Uterus (tissue), 4 donors: ENCODE results near the gene PKD2L2. TPM values are rescaled to one million over a fixed set of nuclear protein-coding genes. Genes with fewer than 3 reads are reported as not detected.

Source experiments
- DNase-seq, 2 donors: peaks; one replicate each; pipeline ENCODE4 v3.0.0-alpha.2; 2019 to 2020
- H3K27ac ChIP-seq, 2 donors: fragments of 200-600 bp; sonication (generic); 1 replicate in 1 of 2; 2 replicates in 1 of 2; pipeline ENCODE4 v1.5.1; 2016 to 2018
- H3K27me3 ChIP-seq, 2 donors: fragments of 200-600 bp; sonication (generic); one replicate each; pipeline ENCODE4 v1.5.1; 2018 to 2019; ENCODE audit warnings: control low read depth in 1 of 2
- H3K36me3 ChIP-seq, 2 donors: fragments of 200-600 bp; sonication (generic); one replicate each; pipeline ENCODE4 v1.5.1; 2019; ENCODE audit warnings: control low read depth in 1 of 2
- H3K4me1 ChIP-seq, 2 donors: fragments of 200-600 bp; sonication (generic); one replicate each; pipeline ENCODE4 v1.5.1; 2018 to 2019; ENCODE audit warnings: control low read depth in 1 of 2
- H3K4me3 ChIP-seq, 2 donors: fragments of 200-600 bp; sonication (generic); 1 replicate in 1 of 2; 2 replicates in 1 of 2; pipeline ENCODE4 v1.5.1; 2018 to 2019; ENCODE audit warnings: mild to moderate bottlenecking in 1 of 2
- H3K9me3 ChIP-seq, 2 donors: fragments of 200-600 bp; sonication (generic); one replicate each; pipeline ENCODE4 v1.5.1; 2019; ENCODE audit warnings: control low read depth in 1 of 2
- POLR2A ChIP-seq, 2 donors: fragments of 450-650 bp; IDR thresholded peaks; one replicate each; pipeline ENCODE4 v1.6.1; 2016; ENCODE audit warnings: antibody characterized with exemption in 2 of 2, mild to moderate bottlenecking in 1 of 2, moderate library complexity in 1 of 2
- intact Hi-C: fragments of 100-400 bp; cut with DNase I; formaldehyde crosslinking; loops from one replicate; pipeline ENCODE4 v1.15.1; 2023; ENCODE audit warnings: low total_unique reads
- total RNA-seq, 4 donors: library from RNA; depleted of rRNA in 3 of 4; stranded (reverse); fragments of >200 nt in 3 of 4; gene quantifications; one replicate each; pipeline versions ENCODE4 v1.1.0 to v1.2.4, GENCODE V29; 2014 to 2023
- TF ChIP-seq, protein P1 (sequence below), 4 experiments: fragments of 200-600 bp in 2 of 4; fragments of 450-650 bp in 2 of 4; sonication (generic) in 2 of 4; IDR thresholded peaks; one replicate each; pipeline ENCODE4 v1.5.1; 2016 to 2019; ENCODE audit warnings: antibody characterized with exemption in 4 of 4, mild to moderate bottlenecking in 2 of 4, moderate library complexity in 1 of 4
- donor health status: DM: yes; HTN: yes; CAD: no.

Gene PKD2L2
- total RNA-seq, 4 donors from 2014 or later = not detected

DNA sequence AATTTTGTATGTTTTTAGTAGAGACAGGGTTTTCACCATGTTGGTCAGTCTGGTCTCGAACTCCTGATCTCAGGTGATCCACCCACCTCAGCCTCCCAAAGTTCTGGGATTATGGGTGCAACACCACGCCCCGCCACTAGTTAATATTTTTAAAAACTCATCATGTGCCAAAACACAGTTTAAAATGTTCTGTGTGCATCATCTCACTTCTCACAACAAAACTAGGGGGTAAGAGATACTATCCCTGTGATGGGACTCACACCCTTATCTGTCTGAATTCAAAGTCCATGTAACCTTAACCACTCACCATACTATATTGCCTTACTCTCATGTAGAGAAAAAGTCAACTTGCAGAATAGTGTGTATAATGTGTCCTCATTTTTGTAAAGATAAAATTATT, 2.6 kb downstream of the PKD2L2 start:
- no peaks in the 10 kb centered on the region for H3K4me1 ChIP-seq

DNA sequence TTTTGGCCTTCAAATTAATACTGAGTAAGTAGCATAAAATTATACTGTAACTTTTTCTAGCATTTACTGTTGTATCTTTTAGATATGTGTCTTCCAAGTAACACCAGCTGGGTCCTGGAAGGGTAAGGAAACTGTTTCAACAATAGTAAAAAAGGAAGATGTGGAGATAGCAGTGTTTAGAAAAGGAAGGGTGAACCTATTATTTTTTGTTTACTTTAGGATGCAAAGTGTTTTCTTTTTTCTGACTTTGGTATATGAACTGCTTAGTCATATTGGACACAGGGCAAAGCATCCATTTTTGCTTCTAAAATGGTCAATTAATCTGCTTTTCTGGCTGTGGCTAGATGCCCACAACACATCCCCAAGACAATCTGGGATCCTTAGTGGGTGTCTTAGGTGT, 5.3 kb downstream of the PKD2L2 start:
- Histone ChIP-seq H3K27me3 (no peaks in the 10 kb centered on the region), H3K36me3 (no peaks in the 10 kb centered on the region), H3K27ac (no peak overlapping the region), H3K4me1 (no peaks in the 10 kb centered on the region), H3K9me3 (no peaks in the 10 kb centered on the region), H3K4me3 (no peak overlapping the region)
- no peak for DNase-seq
- TF ChIP-seq, protein P1, sequence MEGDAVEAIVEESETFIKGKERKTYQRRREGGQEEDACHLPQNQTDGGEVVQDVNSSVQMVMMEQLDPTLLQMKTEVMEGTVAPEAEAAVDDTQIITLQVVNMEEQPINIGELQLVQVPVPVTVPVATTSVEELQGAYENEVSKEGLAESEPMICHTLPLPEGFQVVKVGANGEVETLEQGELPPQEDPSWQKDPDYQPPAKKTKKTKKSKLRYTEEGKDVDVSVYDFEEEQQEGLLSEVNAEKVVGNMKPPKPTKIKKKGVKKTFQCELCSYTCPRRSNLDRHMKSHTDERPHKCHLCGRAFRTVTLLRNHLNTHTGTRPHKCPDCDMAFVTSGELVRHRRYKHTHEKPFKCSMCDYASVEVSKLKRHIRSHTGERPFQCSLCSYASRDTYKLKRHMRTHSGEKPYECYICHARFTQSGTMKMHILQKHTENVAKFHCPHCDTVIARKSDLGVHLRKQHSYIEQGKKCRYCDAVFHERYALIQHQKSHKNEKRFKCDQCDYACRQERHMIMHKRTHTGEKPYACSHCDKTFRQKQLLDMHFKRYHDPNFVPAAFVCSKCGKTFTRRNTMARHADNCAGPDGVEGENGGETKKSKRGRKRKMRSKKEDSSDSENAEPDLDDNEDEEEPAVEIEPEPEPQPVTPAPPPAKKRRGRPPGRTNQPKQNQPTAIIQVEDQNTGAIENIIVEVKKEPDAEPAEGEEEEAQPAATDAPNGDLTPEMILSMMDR (IDR thresholded peaks at IDR 0.05) = no peak
- no peak for TF ChIP-seq POLR2A (IDR thresholded peaks at IDR 0.05)
- intact Hi-C loops = no loop called here

More for the DNA sequence above, 2.6 kb downstream of the PKD2L2 start:
- Histone ChIP-seq H3K27ac (no peak overlapping the region), H3K4me3 (no peak overlapping the region), H3K27me3 (no peaks in the 10 kb centered on the region), H3K36me3 (no peaks in the 10 kb centered on the region), H3K9me3 (no peaks in the 10 kb centered on the region)
- no peak for DNase-seq
- TF ChIP-seq, protein P1 (IDR thresholded peaks at IDR 0.05) = no peak
- no peak for TF ChIP-seq POLR2A (IDR thresholded peaks at IDR 0.05)
- intact Hi-C loops = no loop called here

DNA sequence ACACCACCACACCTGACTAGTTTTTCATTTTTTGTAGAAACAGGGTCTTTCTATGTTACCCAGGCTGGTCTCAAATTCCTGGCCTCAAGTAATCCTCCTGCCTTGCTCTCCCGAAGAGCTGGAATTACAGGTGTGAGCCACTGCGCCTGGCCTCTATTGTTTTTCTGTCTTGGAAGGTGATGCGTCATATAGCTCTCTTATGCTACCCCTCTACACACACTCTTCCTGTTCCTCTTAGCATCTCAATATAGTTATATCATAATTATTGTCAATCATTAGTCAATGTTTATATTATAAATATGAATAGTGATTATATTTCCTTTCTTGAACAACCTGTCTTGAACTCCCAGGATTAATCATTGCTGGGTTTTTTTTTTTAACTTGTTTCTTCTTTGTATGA, 7.3 kb downstream of the PKD2L2 start:
- H3K4me1 ChIP-seq = no peaks in the 10 kb centered on the region
- H3K27me3 ChIP-seq = no peaks in the 10 kb centered on the region
- H3K9me3 ChIP-seq = no peaks in the 10 kb centered on the region
- no peak for DNase-seq
- intact Hi-C loops = no loop called here
- H3K27ac ChIP-seq = no peak overlapping the region
- no peaks in the 10 kb centered on the region for H3K36me3 ChIP-seq
- no peak overlapping the region for H3K4me3 ChIP-seq
- TF ChIP-seq, protein P1 (IDR thresholded peaks at IDR 0.05) = no peak
- no peak for TF ChIP-seq POLR2A (IDR thresholded peaks at IDR 0.05)

DNA sequence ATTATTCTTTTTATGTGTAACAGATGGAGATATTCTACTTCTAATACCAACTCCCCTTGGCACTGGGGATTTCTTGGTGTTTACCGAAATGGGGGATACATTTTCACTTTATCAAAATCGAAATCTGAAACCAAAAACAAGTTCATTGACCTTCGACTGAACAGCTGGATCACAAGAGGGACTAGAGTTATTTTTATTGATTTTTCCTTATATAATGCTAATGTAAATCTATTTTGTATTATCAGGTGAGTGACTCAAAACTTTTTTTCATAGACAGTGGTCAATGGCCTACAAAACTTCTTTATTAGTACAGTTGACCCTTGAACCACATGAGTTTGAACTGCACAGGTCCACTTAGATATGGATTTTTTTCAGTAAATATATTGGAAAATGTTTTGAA, 10.2 kb downstream of the PKD2L2 start:
- Histone ChIP-seq H3K27ac (no peak overlapping the region), H3K36me3 (no peaks in the 10 kb centered on the region), H3K4me1 (no peaks in the 10 kb centered on the region), H3K9me3 (no peaks in the 10 kb centered on the region), H3K4me3 (no peak overlapping the region), H3K27me3 (no peaks in the 10 kb centered on the region)
- DNase-seq = no peak
- TF ChIP-seq, protein P1 (IDR thresholded peaks at IDR 0.05) = no peak
- TF ChIP-seq POLR2A (IDR thresholded peaks at IDR 0.05) = no peak
- intact Hi-C loops = no loop called here

DNA sequence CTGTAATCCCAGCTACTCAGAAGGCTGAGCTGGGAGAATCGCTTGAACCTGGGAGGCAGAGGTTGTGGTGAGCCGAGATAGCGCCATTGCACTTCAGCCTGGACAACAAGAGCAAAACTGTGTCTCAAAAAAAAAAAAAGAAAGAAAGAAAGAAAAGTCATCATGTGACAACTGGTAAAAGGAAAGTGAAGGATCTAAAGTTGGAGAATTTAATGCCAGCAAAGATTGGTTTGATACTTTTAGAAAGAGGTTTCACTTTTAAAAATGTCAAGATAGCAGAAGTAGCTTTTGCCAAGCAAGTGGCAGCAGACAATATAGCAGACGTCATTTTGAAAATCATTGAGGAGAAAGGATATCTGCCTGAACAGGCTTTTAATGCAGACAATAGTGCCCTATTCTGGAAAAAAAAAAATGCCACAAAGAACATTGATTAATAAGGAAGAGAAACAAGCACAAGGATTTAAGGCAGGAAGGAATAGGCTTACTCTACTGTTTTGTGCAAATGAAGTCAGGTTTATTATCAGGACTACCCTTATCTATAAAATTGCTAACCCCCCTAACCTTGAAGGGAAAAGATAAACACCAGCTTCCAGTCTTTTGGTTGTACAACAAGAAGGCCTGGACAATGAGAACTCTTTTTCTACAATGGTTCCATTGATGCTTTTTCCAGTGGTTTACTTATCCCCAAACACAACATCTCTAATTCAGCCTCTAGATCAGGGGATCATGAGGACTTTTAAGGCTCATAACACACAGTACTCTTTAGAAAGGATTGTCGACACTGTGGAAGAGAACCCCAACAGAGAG, 12.0 kb downstream of the PKD2L2 start:
- Histone ChIP-seq H3K27ac (no peak overlapping the region), H3K4me3 (no peak overlapping the region), H3K9me3 (no peaks in the 10 kb centered on the region)

More for the DNA sequence above, 12.0 kb downstream of the PKD2L2 start:
- Histone ChIP-seq H3K36me3 (no peaks in the 10 kb centered on the region), H3K27me3 (no peaks in the 10 kb centered on the region), H3K4me1 (no peaks in the 10 kb centered on the region)
- DNase-seq = no peak
- TF ChIP-seq POLR2A (IDR thresholded peaks at IDR 0.05) = no peak
- TF ChIP-seq, protein P1 (IDR thresholded peaks at IDR 0.05) = no peak
- intact Hi-C loops = no loop called here
